OCI-M1 (cell line): ENCODE data around the gene GTPBP3.
A peak's percentile ranks its signal among the peaks of the same experiment; 100 is the strongest.

ENCODE experiments used
- DNase-seq: peaks from one replicate; lab custom pipeline; 2025; lab: John Stamatoyannopoulos, UW

The GTPBP3 gene

GRCh38 chr19:17385878-17386611 is 48.7 kb downstream of the GTPBP3 start:
- peak; percentile 71 for DNase-seq

- DNase-seq = no peak
Observed at GRCh38 chr19:17389288-17389687, 51.9 kb downstream of the GTPBP3 start.

GRCh38 chr19:17389957-17390664 is 52.8 kb downstream of the GTPBP3 start:
- no peak for DNase-seq

- peak; percentile 94 for DNase-seq
Observed at GRCh38 chr19:17390665-17391370, 53.5 kb downstream of the GTPBP3 start.

GRCh38 chr19:17391371-17392151 is 54.2 kb downstream of the GTPBP3 start:
- peak; percentile 43 for DNase-seq
